Motor neuron (in vitro differentiated cells): ENCODE measurements around the gene SYNGR3. TPM values are rescaled to one million over a fixed set of nuclear protein-coding genes. Genes with fewer than 3 reads are reported as not detected.
"Not testable (repeated sequence)": the region's sequence is repeated elsewhere in the genome, so short reads cannot be mapped to it uniquely, and the experiment has no call there.

Experiments
- ATAC-seq, 8 experiments: fragments of 200-7000 bp; cut with Tn5 transposase; replicated peaks in 6 of 8; 2 replicates each; pipeline ENCODE4 v1.8.0; 2021; ENCODE audit warnings: mild to moderate bottlenecking in 8 of 8, moderate library complexity in 8 of 8
- H3K27ac ChIP-seq, 2 donors: fragments of 250-450 bp; sonication (Bioruptor Pico); 2 replicates each; pipeline ENCODE4 v1.9.0; 2021; ENCODE audit warnings: antibody characterized with exemption in 2 of 2, mild to moderate bottlenecking in 2 of 2, moderate library complexity in 1 of 2
- H3K4me1 ChIP-seq, 2 donors: fragments of 250-450 bp; sonication (Bioruptor Pico); replicated peaks in 1 of 2; 2 replicates each; pipeline ENCODE4 v1.6.1; 2021; ENCODE audit warnings: antibody characterized with exemption in 2 of 2, mild to moderate bottlenecking in 2 of 2, moderate library complexity in 1 of 2
- H3K4me3 ChIP-seq, 5 donors: fragments of 250-450 bp; sonication (Bioruptor Pico); 2 replicates each; pipeline ENCODE4 v1.9.0; 2021; ENCODE audit warnings: antibody characterized with exemption in 5 of 5, mild to moderate bottlenecking in 5 of 5, moderate library complexity in 4 of 5
- WGBS, 10 experiments: fragments of 450-650 bp; shearing (Covaris generic); methylation state at CpG; one replicate each; pipeline ENCODE4 v1.0.0; 2022; 5-methylcytosine and 5-hydroxymethylcytosine counted together
- in situ Hi-C, 9 experiments: fragments of 400-800 bp; cut with MboI; loops; one replicate each; pipeline ENCODE4 v1.15.0; 2021; ENCODE audit warnings: low sequenced_read_pairs in 9 of 9, low pct_unique_long_range_greater_than_20kb in 2 of 9; ENCODE audit not compliant: unreplicated experiment in 9 of 9
- total RNA-seq, 8 experiments: library from RNA; unstranded; fragments of 300-600 nt; gene quantifications; 2 replicates each; pipeline versions ENCODE4 v1.2.3 to v1.2.4, GENCODE V29; 2022

The SYNGR3 gene
- total RNA-seq, 8 experiments from 2014 or later, result 0.36 to 54.5 (median 18.2) TPM

DNA sequence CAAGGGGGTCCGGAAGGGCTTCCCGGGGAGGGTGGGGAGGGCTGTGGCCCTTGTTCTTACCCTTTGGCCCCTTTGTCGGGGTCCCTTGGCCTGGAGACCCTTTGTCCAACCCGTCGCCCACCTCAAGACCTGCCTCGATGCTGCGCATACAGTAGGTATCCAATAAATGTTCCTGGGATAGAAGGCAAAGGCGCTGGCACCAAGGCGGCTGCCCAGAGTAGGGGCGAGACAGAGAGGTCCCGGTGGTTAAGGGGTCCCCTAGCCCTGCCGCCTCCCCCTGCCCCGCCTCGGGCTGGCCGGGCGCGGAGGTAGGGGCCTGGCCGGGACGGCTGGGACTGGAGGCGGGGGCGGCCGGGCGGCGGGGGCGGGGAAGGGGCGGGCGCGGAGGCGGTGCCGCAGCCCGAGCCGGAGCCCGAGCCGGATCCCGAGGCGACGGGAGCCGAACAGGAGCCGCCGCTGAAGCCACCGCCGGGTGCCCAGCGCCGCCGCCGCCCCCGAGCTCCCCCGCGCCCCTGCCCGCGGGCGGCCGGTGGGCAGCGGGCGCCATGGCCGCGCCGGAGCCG lies 36.8 kb downstream of the SYNGR3 start, which contains the start of gene NHERF2:
TSS of gene NHERF2 (plus strand) at position 442 of the 563 bp plus-strand sequence. CDS start at position 546, 104 bp downstream.
- WGBS, 10 experiments, result no CpG with 5 or more reads among the region's 59 CpGs
- in situ Hi-C loops, result loop anchor here in 3 of 9 experiments (10.0 to 25.0 kb wide), 2 partner anchors 111 to 118 kb away; partner anchors contain the start of genes RAB26 (in 3 of the 3) and PKD1 (in 1 of the 3)
- H3K4me3 ChIP-seq, result peak within 1 kb of the TSS; percentile 35 to 44 (median 40)
- peak; percentile 1 to 35 (median 6) for ATAC-seq
- peak within 1 kb of the TSS in 1 of 2 donors; percentile 27 for H3K27ac ChIP-seq
- peaks cover 11 to 18% of the 10 kb centered on the region in 2 donors for H3K4me1 ChIP-seq

DNA sequence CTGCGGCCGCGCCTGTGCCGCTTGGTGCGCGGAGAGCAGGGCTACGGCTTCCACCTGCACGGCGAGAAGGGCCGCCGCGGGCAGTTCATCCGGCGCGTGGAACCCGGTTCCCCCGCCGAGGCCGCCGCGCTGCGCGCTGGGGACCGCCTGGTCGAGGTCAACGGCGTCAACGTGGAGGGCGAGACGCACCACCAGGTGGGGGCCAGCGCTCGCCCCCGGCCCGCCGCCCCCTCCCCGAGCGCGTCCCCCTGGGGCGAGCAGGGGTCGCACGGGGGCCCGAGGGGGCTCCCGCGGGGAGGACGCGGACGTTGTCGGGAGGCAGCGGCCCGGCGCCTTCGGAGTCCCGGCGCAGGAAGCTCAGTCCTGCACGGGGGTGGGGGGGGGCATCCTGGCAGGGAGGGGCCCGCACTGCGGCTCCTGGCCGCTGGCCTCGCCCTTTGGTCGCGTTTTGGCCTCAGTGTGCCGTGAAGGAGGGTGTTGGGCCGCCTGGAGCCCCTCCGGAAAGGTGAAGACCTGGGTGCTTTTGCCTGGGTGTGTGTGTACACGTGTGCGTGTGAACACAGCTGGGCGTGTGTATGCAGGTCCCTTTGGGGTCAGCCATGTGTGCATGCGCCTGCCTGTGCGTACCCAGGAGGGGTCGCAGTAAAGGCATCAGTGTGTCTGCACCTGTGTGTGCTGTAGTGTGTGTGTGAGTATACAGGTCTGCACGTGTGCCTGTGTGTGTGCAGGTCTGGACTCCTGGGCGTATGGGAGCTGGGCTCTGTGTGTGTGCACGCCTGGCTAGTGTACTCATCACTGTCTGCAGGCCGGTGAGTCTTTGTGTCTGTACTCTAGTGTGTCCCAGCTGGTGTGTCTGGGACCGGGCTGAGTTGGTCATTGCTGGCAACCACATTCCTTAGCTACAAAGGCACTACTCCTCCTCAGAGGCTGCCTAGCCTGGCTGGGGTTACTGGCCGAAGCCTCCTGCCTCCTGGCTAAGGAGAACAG lies 37.5 kb downstream of the SYNGR3 start:
- Histone ChIP-seq H3K4me1 (peaks cover 11 to 18% of the 10 kb centered on the region in 2 donors), H3K27ac (peak overlapping the region in 1 of 2 donors; percentile 27), H3K4me3 (peak overlapping the region; percentile 35 to 44 (median 40))
- peak; percentile 1 to 19 (median 6) for ATAC-seq
- in situ Hi-C loops, result loop anchor here in 3 of 9 experiments (10.0 to 25.0 kb wide), 2 partner anchors 110 to 117 kb away; partner anchors contain the start of genes RAB26 (in 3 of the 3) and PKD1 (in 1 of the 3)
- 18 to 33% (median 20%) methylated on average over 1 to 3 of the region's 76 CpGs; no CpG with 5 or more reads in 7 of the 10 experiments for WGBS, 10 experiments

DNA sequence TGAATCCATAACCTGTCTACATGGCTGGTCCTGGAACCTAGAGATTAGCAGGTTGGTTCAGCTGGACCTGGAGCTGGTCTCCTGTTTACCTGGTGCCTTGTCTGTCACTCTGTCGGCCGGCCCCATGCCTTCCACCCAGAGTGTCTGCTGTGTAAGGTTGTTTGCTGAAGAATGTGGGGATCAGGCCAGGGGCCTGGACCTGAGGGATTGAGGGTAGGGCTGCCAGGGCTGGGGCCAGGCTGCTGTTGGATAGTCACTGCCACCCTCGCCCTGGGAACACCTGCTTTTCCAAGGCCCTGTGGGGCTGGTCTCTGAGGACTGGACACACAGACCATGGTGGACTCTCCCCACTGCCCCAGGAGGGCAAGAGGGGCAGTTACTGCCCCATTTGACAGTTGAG lies 38.4 kb downstream of the SYNGR3 start:
- H3K4me3 ChIP-seq, result peak overlapping the region in 1 of 5 donors; percentile 44
- in situ Hi-C loops, result loop anchor here in 3 of 9 experiments (10.0 to 25.0 kb wide), 2 partner anchors 109 to 117 kb away; partner anchors contain the start of genes RAB26 (in 3 of the 3) and PKD1 (in 1 of the 3)
- no peak overlapping the region for H3K27ac ChIP-seq
- no peak for ATAC-seq
- WGBS, 10 experiments, result 67% methylated on average over 1 of the region's 3 CpGs; no CpG with 5 or more reads in 9 of the 10 experiments
- H3K4me1 ChIP-seq, result peaks cover 6 to 11% of the 10 kb centered on the region in 2 donors

DNA sequence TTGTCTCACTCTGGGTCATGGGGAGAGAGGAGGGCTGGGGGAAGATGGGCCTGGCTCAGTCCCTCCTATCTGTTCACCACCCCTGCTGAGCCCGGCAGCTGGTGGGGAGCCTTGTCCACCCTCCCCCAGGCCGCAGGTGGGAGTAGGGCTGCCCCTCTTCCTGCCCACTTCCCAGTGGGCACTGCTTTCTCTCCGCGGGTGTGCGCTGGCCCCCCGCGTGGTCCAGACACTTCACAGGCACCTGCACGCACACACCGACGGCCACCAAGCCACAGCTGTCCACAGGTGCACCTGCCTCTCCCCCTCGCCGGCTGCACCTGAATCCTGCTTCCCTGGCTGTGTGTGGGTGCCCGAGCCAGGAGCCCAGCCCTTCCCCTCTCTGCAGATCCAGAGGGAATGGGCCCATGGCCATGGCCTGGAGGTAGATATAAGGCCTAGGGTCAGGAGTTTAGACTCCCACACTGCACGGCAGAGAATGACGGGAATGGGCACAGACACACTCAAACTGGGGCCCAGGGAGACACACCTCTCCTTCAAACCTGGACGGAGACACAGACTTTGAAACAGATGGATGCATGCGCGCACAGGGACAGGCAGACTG lies 39.0 kb downstream of the SYNGR3 start:
- WGBS, 10 experiments, result 88 to 100% methylated on average over 2 to 3 of the region's 18 CpGs; no CpG with 5 or more reads in 8 of the 10 experiments
- in situ Hi-C loops, result loop anchor here in 3 of 9 experiments (10.0 to 25.0 kb wide), 2 partner anchors 109 to 116 kb away; partner anchors contain the start of genes RAB26 (in 3 of the 3) and PKD1 (in 1 of the 3)
- no peak overlapping the region for H3K4me3 ChIP-seq

DNA sequence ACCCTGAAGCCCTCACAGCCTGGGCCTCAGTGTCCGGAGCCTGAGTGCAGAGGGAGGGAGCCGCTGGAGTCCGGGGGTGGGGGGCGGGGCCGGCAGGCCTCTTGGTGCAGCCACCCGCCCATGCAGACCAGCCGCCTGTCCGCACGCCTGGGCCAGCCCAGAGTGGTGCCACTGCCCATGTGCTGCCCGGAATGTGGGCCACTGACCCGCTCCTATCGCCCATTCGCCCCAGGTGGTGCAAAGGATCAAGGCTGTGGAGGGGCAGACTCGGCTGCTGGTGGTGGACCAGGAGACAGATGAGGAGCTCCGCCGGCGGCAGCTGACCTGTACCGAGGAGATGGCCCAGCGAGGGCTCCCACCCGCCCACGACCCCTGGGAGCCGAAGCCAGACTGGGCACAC lies 39.6 kb downstream of the SYNGR3 start:
- no peak for ATAC-seq

More for the DNA sequence above, 39.0 kb downstream of the SYNGR3 start:
- Histone ChIP-seq H3K27ac (no peak overlapping the region), H3K4me1 (peaks cover 6 to 9% of the 10 kb centered on the region in 2 donors)
- ATAC-seq, result no peak

DNA sequence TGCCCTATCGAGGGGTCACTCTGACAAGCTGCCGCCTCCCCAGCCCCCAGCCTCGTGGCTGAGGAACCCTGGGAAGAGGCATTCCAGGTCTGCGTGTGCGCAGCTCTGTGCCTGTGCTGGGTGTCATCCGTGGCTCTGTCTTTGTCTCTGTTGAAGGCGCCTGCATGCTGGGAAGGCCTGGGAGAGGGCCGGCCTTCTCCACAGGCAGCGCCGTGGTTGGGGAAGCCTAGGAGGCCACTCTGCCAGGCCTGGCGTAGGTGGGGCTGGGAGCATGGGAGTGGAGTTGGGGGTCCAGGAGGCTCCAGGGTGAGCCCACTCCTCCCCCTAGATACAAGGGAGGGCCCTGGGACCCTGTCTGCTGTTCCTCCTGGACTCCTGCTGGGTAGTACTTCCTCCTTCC lies 40.3 kb downstream of the SYNGR3 start:
- Histone ChIP-seq H3K27ac (no peak overlapping the region), H3K4me1 (peaks cover 5 to 6% of the 10 kb centered on the region in 2 donors), H3K4me3 (no peak overlapping the region)
- in situ Hi-C loops, result loop anchor here in 1 of 9 experiments (25.0 kb wide), 1 partner anchor 107 kb away; the partner anchor contains the start of genes PKD1 and RAB26
- 32 to 100% methylated on average over 1 to 5 of the region's 11 CpGs; no CpG with 5 or more reads in 8 of the 10 experiments for WGBS, 10 experiments
- ATAC-seq, result no peak

More for the DNA sequence above, 39.6 kb downstream of the SYNGR3 start:
- no peak overlapping the region for H3K4me3 ChIP-seq
- WGBS, 10 experiments, result no CpG with 5 or more reads among the region's 22 CpGs
- H3K27ac ChIP-seq, result no peak overlapping the region
- in situ Hi-C loops, result loop anchor here in 3 of 9 experiments (10.0 to 25.0 kb wide), 2 partner anchors 108 to 115 kb away; partner anchors contain the start of genes RAB26 (in 3 of the 3) and PKD1 (in 1 of the 3)
- peaks cover 5 to 6% of the 10 kb centered on the region in 2 donors for H3K4me1 ChIP-seq

DNA sequence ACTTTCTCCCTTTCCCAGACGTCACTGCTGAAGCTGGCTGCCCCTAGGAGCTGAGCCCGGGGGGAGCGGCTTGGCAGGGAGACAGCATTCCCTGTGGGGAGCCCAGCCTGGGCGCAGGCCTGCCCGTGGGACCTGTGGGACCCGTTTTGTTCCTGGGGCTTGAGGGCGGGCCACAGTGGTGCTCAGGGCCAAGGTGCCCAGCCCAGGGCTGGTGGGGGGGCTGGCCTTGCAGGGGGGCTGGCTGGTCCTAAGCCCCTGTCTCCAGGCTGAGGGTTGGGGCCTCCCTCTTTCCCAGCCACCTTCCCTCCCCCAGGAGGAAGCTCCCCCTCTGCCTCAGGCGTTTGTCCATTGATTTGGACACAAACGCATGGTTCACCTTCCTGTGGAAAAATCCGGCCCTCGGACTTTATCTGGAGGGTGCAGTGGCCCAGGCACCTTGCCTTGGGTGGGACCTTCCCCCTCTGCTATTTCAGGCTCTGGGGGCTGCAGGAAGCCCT lies 41.4 kb downstream of the SYNGR3 start:
- ATAC-seq, result no peak
- WGBS, 10 experiments, result 84 to 100% (median 94%) methylated on average over 1 to 4 of the region's 11 CpGs; no CpG with 5 or more reads in 6 of the 10 experiments
- H3K4me3 ChIP-seq, result no peak overlapping the region
- H3K4me1 ChIP-seq, result peaks cover 11 to 12% of the 10 kb centered on the region in 2 donors
- no peak overlapping the region for H3K27ac ChIP-seq
- in situ Hi-C loops, result loop anchor here in 1 of 9 experiments (25.0 kb wide), 1 partner anchor 106 kb away; the partner anchor contains the start of genes PKD1 and RAB26

DNA sequence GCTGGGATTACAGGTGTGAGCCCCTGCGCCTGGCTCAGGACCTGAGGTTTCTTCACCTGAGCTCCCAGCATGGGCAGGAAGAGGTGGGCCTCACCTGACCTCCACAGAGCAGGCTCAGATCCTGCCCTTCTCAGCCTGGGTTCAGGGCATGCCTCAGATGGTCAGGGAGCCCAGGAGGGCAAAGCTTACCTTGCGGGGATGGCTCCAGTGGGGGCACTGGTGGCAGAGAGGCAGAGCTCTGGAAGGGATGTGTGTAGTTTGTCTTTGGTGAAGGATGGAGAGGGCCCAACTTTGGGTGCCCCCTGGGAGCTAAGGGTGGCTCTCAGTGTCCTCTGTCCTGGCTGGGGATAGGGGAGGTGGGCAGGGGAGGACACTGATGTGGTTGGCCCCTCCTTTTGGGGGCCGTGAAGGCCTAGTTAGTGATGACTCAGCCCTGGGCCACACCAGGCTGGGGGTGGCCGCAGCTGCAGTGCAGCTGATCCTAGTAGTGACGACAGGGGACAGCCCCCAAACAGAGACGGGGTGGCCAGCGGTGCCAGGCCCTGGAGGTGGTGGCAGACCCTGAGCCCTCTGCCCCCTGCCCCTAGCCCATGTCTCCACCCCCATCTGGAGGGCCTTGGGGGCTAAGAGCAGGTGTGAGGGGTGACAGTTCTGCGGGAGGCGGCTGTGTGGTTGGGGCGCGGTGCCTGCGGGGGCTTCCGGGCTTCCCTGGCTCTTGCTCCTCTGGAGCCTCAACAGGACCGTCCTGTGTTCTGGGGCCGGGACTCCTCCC lies 42.7 kb downstream of the SYNGR3 start:
- peak in 5 of 8 experiments; percentile 1 to 14 (median 5) for ATAC-seq
- Histone ChIP-seq H3K4me1 (peaks cover 6 to 12% of the 10 kb centered on the region in 2 donors), H3K4me3 (no peak overlapping the region), H3K27ac (no peak overlapping the region)
- in situ Hi-C loops, result loop anchor here in 1 of 9 experiments (25.0 kb wide), 1 partner anchor 105 kb away; the partner anchor contains the start of genes PKD1 and RAB26
- WGBS, 10 experiments, result 60 to 100% methylated on average over 1 of the region's 15 CpGs; no CpG with 5 or more reads in 8 of the 10 experiments

DNA sequence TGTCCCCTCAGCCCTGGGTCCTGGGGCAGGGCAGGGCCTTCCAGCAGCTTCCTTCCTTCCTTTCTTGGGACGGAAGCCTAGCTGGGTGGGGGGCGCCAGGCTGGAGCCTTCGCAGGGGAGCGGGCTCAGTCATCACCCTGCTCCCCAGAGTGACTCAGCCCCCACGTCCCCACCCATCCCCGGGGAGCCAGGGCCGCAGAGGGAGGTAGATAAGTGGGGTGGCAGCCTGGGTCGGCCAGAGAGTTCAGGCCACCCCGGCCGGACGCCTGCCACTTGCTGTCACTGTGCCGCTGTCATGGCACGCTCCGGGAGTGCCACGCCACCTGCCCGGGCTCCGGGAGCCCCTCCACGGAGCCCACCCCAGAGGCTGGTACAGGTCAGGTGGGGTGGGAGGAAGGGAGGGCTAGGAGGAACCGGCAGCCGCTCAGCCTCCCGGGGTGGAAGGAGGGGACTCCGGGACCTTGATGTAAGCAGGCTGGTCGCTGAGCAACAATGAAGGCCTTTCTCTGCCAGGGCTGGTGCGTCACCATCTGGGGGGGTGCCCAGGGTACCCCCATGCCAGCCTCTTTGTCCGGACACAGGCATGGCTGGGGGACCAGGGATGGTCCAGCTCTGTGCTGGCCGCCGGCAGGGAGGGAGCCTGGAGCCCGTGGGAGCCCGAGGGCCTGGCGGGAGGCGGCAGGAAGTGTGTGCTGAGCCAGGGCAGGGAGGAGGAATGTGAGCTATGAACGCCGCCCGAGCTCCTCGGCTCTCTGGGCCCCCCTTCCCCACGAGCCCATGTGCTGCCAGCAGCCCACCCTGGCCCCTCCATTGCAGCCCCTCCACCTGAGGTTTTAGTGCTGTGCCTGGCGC lies 43.5 kb downstream of the SYNGR3 start:
- ATAC-seq, result peak; percentile 30 to 88 (median 71)
- in situ Hi-C loops, result loop anchor here in 1 of 9 experiments (25.0 kb wide), 1 partner anchor 104 kb away; the partner anchor contains the start of genes PKD1 and RAB26
- Histone ChIP-seq H3K4me1 (peaks cover 5 to 12% of the 10 kb centered on the region in 2 donors), H3K27ac (no peak overlapping the region), H3K4me3 (no peak overlapping the region)
- WGBS, 10 experiments, result 0 to 68% (median 34%) methylated on average over 1 to 3 of the region's 37 CpGs; no CpG with 5 or more reads in 6 of the 10 experiments

DNA sequence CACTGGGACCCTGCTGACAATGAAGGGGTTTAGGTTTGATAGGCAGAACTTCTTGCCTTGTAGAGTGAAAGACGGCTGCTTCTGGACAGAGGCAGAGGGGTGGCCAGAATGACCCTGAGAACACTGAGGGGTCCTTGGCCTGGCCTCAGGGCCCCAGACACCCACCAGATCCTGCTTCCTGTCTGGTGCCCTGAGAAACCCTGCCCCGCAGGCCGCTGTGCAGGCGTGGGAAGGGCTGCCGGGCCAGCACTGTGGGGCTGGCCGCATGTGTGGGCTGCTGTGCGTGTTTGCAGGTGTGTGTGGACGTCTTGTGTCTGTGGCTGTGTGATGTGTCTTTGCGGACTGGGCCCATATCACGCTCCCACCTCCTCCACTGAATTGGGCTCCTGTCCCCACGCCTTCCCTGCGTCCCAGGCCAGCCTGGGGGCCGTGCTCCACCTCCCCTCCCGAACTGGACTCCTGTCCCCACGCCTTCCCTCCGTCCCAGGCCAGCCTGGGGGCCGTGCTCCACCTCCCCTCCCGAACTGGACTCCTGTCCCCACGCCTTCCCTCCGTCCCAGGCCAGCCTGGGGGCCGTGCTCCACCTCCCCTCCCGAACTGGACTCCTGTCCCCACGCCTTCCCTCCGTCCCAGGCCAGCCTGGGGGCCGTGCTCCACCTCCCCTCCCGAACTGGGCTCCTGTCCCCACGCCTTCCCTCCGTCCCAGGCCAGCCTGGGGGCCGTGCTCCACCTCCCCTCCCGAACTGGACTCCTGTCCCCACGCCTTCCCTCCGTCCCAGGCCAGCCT lies 44.3 kb downstream of the SYNGR3 start:
- ATAC-seq, result peak in 2 of 8 experiments; percentile 4
- in situ Hi-C loops, result loop anchor here in 1 of 9 experiments (25.0 kb wide), 1 partner anchor 103 kb away; the partner anchor contains the start of genes PKD1 and RAB26
- WGBS, 10 experiments, result 80% methylated on average over 1 of the region's 32 CpGs; no CpG with 5 or more reads in 9 of the 10 experiments
- not testable (repeated sequence) for H3K4me3 ChIP-seq, H3K27ac ChIP-seq
- H3K4me1 ChIP-seq, result peaks cover 13 to 16% of the 10 kb centered on the region in 2 donors
